Measurements from ENCODE around the gene CCDC106.

DNA sequence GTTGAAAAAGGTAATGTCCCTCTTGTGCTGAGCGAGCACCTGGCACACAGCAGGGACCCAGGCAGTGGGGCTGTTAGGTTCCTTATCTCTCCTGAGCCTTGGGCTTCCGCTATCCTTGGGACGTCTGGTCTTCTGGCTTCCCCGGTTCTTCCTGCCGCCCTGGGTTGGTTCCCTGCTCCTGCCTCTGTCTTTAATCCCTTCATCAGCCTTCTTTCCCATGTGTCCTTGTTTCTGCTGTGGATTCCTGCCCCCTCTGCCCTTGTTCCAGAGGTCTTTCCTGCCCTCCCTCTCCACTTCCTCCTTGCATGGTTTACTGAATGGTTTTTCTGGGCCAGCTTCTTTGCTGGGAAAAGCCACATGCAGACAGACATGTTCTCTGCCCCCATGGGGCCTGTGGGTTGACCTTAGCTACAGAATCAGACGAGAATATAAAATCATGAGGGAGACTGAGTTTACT lies 29.6 kb downstream of the CCDC106 start:
- TF ChIP-seq, protein P1, sequence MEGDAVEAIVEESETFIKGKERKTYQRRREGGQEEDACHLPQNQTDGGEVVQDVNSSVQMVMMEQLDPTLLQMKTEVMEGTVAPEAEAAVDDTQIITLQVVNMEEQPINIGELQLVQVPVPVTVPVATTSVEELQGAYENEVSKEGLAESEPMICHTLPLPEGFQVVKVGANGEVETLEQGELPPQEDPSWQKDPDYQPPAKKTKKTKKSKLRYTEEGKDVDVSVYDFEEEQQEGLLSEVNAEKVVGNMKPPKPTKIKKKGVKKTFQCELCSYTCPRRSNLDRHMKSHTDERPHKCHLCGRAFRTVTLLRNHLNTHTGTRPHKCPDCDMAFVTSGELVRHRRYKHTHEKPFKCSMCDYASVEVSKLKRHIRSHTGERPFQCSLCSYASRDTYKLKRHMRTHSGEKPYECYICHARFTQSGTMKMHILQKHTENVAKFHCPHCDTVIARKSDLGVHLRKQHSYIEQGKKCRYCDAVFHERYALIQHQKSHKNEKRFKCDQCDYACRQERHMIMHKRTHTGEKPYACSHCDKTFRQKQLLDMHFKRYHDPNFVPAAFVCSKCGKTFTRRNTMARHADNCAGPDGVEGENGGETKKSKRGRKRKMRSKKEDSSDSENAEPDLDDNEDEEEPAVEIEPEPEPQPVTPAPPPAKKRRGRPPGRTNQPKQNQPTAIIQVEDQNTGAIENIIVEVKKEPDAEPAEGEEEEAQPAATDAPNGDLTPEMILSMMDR (conservative IDR thresholded peaks at IDR 0.05; ENCODE audit: low read depth, low read length) = no peak
- no peak for TF ChIP-seq EZH2 (IDR thresholded peaks at IDR 0.05; ENCODE audit: low read length, unreplicated experiment)
- TF ChIP-seq EZH2phosphoT487 (IDR thresholded peaks at IDR 0.05; ENCODE audit: borderline replicate concordance, low read length) = no peak
